Measurements from ENCODE around the gene CHRNA5. TPM values are rescaled to one million over a fixed set of nuclear protein-coding genes. Genes with fewer than 3 reads are reported as not detected.

Gene CHRNA5
- total and polyA plus RNA-seq, 7 donors, result 0.71 to 4.4 (median 3.1) TPM

DNA sequence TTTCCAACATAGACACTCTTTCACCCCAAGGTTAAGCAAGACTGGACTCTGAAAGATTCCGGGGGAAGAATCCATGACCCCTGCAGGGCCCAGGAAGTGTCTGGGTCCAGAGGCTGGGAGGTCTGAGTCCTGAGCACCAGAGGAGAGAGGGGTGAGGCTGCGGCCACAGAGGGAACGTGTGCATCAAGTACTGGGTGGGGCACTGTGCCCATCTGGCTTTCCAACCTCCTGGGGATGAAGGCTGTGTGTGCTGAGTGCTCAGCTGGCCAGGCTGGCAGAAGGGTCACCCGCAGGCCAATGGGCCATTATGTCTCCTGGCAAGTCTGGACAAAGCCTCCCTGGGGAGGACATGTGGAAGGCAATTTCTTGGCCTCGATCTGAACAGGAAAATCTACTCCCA, 52.2 kb downstream of the CHRNA5 start:
- H3K27me3 ChIP-seq (ENCODE audit: insufficient read depth in 3 of 3, low read length in 2 of 3), result peaks cover 0 to 36% (median 17%) of the 10 kb centered on the region in 3 donors
- H3K9me3 ChIP-seq, result no peaks in the 10 kb centered on the region
- intact Hi-C loops (cut with DNase I), result loop anchor here in 1 of 2 donors (5.0 kb wide), 1 partner anchor 135 kb away; no protein-coding TSS in a partner anchor
- H3K4me3 ChIP-seq, result no peak overlapping the region
- no peak for DNase-seq
- 58 to 70% (median 69%) methylated on average over 5 of the region's 5 CpGs for WGBS, 3 donors
- ATAC-seq, result no peak
- peaks cover 7% of the 10 kb centered on the region for H3K4me1 ChIP-seq
- H3K36me3 ChIP-seq (ENCODE audit: insufficient read depth in 1 of 2, low read depth in 1 of 2), result no peaks in the 10 kb centered on the region
- no peak overlapping the region for H3K27ac ChIP-seq
- TF ChIP-seq, protein P1, sequence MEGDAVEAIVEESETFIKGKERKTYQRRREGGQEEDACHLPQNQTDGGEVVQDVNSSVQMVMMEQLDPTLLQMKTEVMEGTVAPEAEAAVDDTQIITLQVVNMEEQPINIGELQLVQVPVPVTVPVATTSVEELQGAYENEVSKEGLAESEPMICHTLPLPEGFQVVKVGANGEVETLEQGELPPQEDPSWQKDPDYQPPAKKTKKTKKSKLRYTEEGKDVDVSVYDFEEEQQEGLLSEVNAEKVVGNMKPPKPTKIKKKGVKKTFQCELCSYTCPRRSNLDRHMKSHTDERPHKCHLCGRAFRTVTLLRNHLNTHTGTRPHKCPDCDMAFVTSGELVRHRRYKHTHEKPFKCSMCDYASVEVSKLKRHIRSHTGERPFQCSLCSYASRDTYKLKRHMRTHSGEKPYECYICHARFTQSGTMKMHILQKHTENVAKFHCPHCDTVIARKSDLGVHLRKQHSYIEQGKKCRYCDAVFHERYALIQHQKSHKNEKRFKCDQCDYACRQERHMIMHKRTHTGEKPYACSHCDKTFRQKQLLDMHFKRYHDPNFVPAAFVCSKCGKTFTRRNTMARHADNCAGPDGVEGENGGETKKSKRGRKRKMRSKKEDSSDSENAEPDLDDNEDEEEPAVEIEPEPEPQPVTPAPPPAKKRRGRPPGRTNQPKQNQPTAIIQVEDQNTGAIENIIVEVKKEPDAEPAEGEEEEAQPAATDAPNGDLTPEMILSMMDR (IDR thresholded peaks at IDR 0.05), result no peak

DNA sequence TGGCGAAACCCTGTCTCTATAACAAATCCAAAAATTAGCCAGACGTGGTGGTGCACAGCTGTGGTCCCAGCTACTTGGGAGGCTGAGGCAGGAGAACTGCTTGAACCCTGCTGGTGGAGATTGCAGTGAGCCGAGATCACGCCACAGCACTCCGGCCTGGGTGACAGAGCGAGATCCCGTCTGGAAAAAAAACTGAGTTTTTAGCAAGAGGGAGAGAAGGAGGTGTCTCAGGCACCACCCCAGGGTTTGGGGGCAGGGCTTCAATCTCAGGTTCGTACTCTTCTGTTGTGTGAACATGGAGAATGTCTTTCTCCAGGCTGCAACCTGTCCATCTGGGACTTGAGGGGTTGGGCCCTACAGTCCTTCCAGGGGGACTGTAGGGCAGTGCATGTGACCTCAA, 52.7 kb downstream of the CHRNA5 start:
- H3K4me1 ChIP-seq, result peaks cover 7% of the 10 kb centered on the region
- H3K27me3 ChIP-seq (ENCODE audit: insufficient read depth in 3 of 3, low read length in 2 of 3), result peaks cover 0 to 36% (median 17%) of the 10 kb centered on the region in 3 donors
- H3K4me3 ChIP-seq, result no peak overlapping the region
- H3K36me3 ChIP-seq (ENCODE audit: insufficient read depth in 1 of 2, low read depth in 1 of 2), result no peaks in the 10 kb centered on the region
- ATAC-seq (peak in 1 of 4 donors; percentile 18), DNase-seq (no peak)
- TF ChIP-seq, protein P1 (IDR thresholded peaks at IDR 0.05), result no peak
- intact Hi-C loops (cut with DNase I), result loop anchor here (2.0 to 5.0 kb wide), 3 partner anchors 91 to 134 kb away; no protein-coding TSS in a partner anchor
- 87 to 90% (median 89%) methylated on average over 8 of the region's 8 CpGs for WGBS, 3 donors
- no peak overlapping the region for H3K27ac ChIP-seq
- H3K9me3 ChIP-seq, result no peaks in the 10 kb centered on the region

DNA sequence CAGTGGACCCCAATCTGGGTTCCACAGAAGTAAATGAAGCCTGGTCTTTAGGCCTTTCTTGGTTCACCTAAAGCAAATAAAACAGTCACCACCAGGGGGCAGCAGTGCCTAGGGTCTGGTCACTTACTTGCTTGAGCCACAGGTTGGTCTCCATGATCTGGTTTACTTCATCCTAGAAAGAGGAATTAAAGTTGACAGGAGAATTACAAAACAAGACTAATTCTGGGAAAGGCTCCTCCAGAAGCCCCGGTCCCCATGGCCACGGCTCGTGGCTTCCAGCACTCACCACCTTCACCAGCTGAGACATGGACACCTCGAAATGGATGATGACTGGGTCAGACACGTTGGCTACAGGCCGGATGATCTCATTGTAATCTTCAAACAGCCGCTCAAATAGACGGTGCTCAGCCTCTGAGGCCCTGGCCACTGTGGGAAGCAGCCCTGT, 53.2 kb downstream of the CHRNA5 start:
- TF ChIP-seq, protein P1 (IDR thresholded peaks at IDR 0.05), result peak; percentile 92
- WGBS, 3 donors, result 11 to 22% (median 16%) methylated on average over 8 of the region's 8 CpGs
- intact Hi-C loops (cut with DNase I), result loop anchor here (2.0 to 5.0 kb wide), 3 partner anchors 90 to 134 kb away; no protein-coding TSS in a partner anchor
- DNase-seq (peak; percentile 79 to 85), ATAC-seq (peak; percentile 74 to 88 (median 78))
- Histone ChIP-seq H3K36me3 (ENCODE audit: insufficient read depth in 1 of 2, low read depth in 1 of 2) (no peaks in the 10 kb centered on the region), H3K4me3 (no peak overlapping the region), H3K27ac (no peak overlapping the region), H3K9me3 (no peaks in the 10 kb centered on the region), H3K27me3 (ENCODE audit: insufficient read depth in 3 of 3, low read length in 2 of 3) (peaks cover 0 to 36% (median 17%) of the 10 kb centered on the region in 3 donors), H3K4me1 (peaks cover 7% of the 10 kb centered on the region)

DNA sequence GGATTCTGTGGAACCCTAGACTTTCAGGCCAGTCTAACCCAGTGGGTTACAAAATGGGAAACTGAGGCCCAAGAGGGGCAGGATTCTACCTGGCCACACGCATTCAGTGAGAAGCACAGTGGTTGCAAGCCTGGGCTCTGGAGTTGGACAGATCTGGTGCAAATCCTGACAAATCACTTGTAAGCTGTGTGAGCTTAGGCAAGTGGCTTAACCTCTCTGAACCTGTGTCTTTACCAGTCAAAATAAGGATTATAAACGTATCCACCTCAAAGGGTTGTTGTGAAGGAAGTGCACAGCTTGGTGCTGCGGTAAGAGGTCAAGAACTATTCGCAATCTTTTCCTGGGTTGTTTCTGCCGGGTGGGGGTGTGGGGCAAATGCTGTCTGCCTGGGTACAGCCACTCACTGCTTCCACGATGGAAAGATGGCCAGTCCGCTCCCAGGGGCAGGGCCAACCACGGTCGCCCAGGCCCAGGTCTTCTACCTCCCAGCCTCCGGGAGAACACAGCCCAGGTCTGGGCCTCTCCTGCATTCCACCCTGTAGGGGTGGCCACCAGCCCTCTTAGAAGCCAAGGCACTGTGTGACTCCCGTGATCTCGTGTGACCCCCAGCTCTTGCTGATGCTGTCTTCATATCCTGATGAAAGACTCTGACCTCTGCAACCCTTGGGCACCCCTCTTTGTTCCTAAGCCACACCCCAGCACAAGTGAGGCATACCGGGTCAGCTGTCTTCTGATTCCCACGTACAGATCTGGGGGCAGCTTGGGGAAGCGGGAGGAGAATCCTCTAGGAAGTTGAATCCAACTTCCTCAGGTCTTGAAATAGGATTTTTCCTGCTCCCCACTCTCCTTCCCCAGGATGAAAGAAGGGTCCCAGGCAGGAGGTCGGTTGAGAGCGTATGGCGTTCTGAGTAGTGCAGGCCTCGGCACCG, 54.0 kb downstream of the CHRNA5 start:
- Histone ChIP-seq H3K36me3 (ENCODE audit: insufficient read depth in 1 of 2, low read depth in 1 of 2) (no peaks in the 10 kb centered on the region), H3K27ac (no peak overlapping the region), H3K4me3 (no peak overlapping the region), H3K9me3 (no peaks in the 10 kb centered on the region), H3K27me3 (ENCODE audit: insufficient read depth in 3 of 3, low read length in 2 of 3) (peaks cover 0 to 38% (median 19%) of the 10 kb centered on the region in 3 donors), H3K4me1 (peaks cover 7% of the 10 kb centered on the region)
- intact Hi-C loops (cut with DNase I), result loop anchor here (2.0 to 5.0 kb wide), 3 partner anchors 90 to 133 kb away; no protein-coding TSS in a partner anchor
- DNase-seq, result no peak
- 41 to 56% (median 55%) methylated on average over 20 of the region's 20 CpGs for WGBS, 3 donors
- peak in 1 of 4 donors; percentile 23 for ATAC-seq
- TF ChIP-seq, protein P1 (IDR thresholded peaks at IDR 0.05), result no peak

Measured in psoas muscle (tissue), 8 donors.